ENCODE measurements around the gene RABEP2.

GRCh38 chr16:28903344-28904042 lies 21.5 kb downstream of the RABEP2 start:
- TF ChIP-seq CTCF (IDR thresholded peaks at IDR 0.05; ENCODE audit: borderline replicate concordance, extremely low read depth, low read length, poor library complexity, severe bottlenecking), result no peak
- no peak for TF ChIP-seq EZH2 (IDR thresholded peaks at IDR 0.05; ENCODE audit: borderline replicate concordance, low read depth, low read length, severe bottlenecking)

All from DND-41 (cell line).